CD14-positive monocyte (primary cell): ENCODE results near the gene SPATS2. TPM values are rescaled to one million over a fixed set of nuclear protein-coding genes. Genes with fewer than 3 reads are reported as not detected.

Experiments
- DNase-seq, 3 donors: peaks; one replicate each; pipeline ENCODE4 v3.0.0-alpha.2; 2011 to 2022
- H2AFZ ChIP-seq: 2 replicates; pipeline ENCODE4 v1.6.0; 2012; ENCODE audit warnings: mild to moderate bottlenecking, low read depth, low read length, inconsistent platforms; ENCODE audit not compliant: insufficient read depth, poor library complexity, severe bottlenecking
- H3K27ac ChIP-seq, 2 donors: 1 replicate in 1 of 2; 2 replicates in 1 of 2; pipeline ENCODE4 v1.5.1; 2012 to 2013; ENCODE audit warnings: low read length in 2 of 2, control low read depth in 1 of 2, inconsistent platforms in 1 of 2, low read depth in 1 of 2, mild to moderate bottlenecking in 1 of 2
- H3K27me3 ChIP-seq, 2 donors: one replicate each; pipeline versions ENCODE4 v1.6.0 to v1.6.1; 2011 to 2013; ENCODE audit warnings: low read length in 2 of 2; ENCODE audit not compliant: control insufficient read depth in 2 of 2, insufficient read depth in 2 of 2
- H3K36me3 ChIP-seq, 2 donors: replicated peaks in 1 of 2; 1 replicate in 1 of 2; 2 replicates in 1 of 2; pipeline versions ENCODE4 v1.5.1 to v1.6.1; 2012 to 2013; ENCODE audit warnings: low read length in 2 of 2, control low read depth in 1 of 2, inconsistent platforms in 1 of 2, mild to moderate bottlenecking in 1 of 2; ENCODE audit not compliant: insufficient read depth in 2 of 2, control insufficient read depth in 1 of 2
- H3K4me1 ChIP-seq, 2 donors: 1 replicate in 1 of 2; 2 replicates in 1 of 2; pipeline versions ENCODE4 v1.5.1 to v1.6.1; 2012 to 2013; ENCODE audit warnings: low read length in 2 of 2, control low read depth in 1 of 2, inconsistent platforms in 1 of 2, mild to moderate bottlenecking in 1 of 2, moderate library complexity in 1 of 2; ENCODE audit not compliant: insufficient read depth in 2 of 2, control insufficient read depth in 1 of 2
- H3K4me2 ChIP-seq: replicated peaks from 2 replicates; pipeline ENCODE3; 2012; ENCODE audit warnings: low read length, moderate library complexity, mild to moderate bottlenecking; ENCODE audit not compliant: poor library complexity, severe bottlenecking; ENCODE audit errors: extremely low read depth
- H3K4me3 ChIP-seq, 3 experiments: fragments of 200-600 bp in 1 of 3; sonication (generic) in 1 of 3; replicated peaks in 1 of 3; 1 replicate in 2 of 3; 2 replicates in 1 of 3; pipeline ENCODE4 v1.5.1; 2011 to 2013; ENCODE audit warnings: low read length in 3 of 3, mild to moderate bottlenecking in 3 of 3, control low read depth in 2 of 3, low read depth in 2 of 3, inconsistent platforms in 1 of 3, moderate library complexity in 1 of 3
- H3K79me2 ChIP-seq: 2 replicates; pipeline ENCODE4 v1.6.0; 2012; ENCODE audit warnings: mild to moderate bottlenecking, control low read depth, inconsistent platforms, low read length, moderate library complexity; ENCODE audit not compliant: insufficient read depth
- H3K9ac ChIP-seq: 2 replicates; pipeline ENCODE4 v1.6.0; 2017; ENCODE audit warnings: low read length, mild to moderate bottlenecking; ENCODE audit not compliant: insufficient read depth, poor library complexity, severe bottlenecking
- H3K9me3 ChIP-seq, 2 donors: replicated peaks in 1 of 2; 1 replicate in 1 of 2; 2 replicates in 1 of 2; pipeline versions ENCODE4 v1.5.1 to v1.6.1; 2012 to 2013; ENCODE audit warnings: low read length in 2 of 2, control low read depth in 1 of 2; ENCODE audit not compliant: control insufficient read depth in 1 of 2, insufficient read depth in 1 of 2
- H4K20me1 ChIP-seq: 2 replicates; pipeline ENCODE4 v1.6.0; 2012; ENCODE audit warnings: mild to moderate bottlenecking, low read length, control low read depth, moderate library complexity; ENCODE audit not compliant: insufficient read depth
- H3K27ac Mint-ChIP-seq, 7 donors: one replicate each; pipeline ENCODE4 v1.8.0; 2020; ENCODE audit warnings: mild to moderate bottlenecking in 7 of 7, mixed read lengths in 7 of 7, moderate library complexity in 6 of 7, inconsistent platforms in 2 of 7
- H3K27me3 Mint-ChIP-seq, 3 donors: one replicate each; pipeline ENCODE4 v1.8.0; 2021 to 2022; ENCODE audit warnings: low read depth in 3 of 3, mild to moderate bottlenecking in 3 of 3, mixed read lengths in 3 of 3, moderate library complexity in 3 of 3, inconsistent platforms in 1 of 3
- H3K36me3 Mint-ChIP-seq, 2 donors: one replicate each; pipeline ENCODE4 v1.8.0; 2020; ENCODE audit warnings: mixed read lengths in 2 of 2, inconsistent platforms in 1 of 2, mild to moderate bottlenecking in 1 of 2
- H3K4me1 Mint-ChIP-seq: one replicate; pipeline ENCODE4 v1.8.0; 2020; ENCODE audit warnings: mild to moderate bottlenecking, mixed read lengths
- H3K4me3 Mint-ChIP-seq, 2 donors: one replicate each; pipeline ENCODE4 v1.8.0; 2020; ENCODE audit warnings: mild to moderate bottlenecking in 2 of 2, mixed read lengths in 2 of 2, moderate library complexity in 1 of 2
- H3K9me3 Mint-ChIP-seq, 7 donors: one replicate each; pipeline ENCODE4 v1.8.0; 2020 to 2022; ENCODE audit warnings: mixed read lengths in 7 of 7, mild to moderate bottlenecking in 6 of 7, moderate library complexity in 6 of 7, inconsistent platforms in 2 of 7
- WGBS: methylation state at CpG from one replicate; pipeline ENCODE4 v1.1.5; 2013; ENCODE audit warnings: missing lambda C conversion rate; ENCODE audit not compliant: insufficient coverage; 5-methylcytosine and 5-hydroxymethylcytosine counted together
- intact Hi-C, 2 donors: fragments of 100-400 bp; cut with micrococcal nuclease; formaldehyde crosslinking; loops; one replicate each; pipeline versions ENCODE4 v1.15.0 to v1.15.1; 2023
- polyA plus RNA-seq, 3 donors: library from polyadenylated mRNA; depleted of rRNA in 1 of 3; unstranded in 2 of 3; stranded (reverse) in 1 of 3; fragments of 300-500 nt in 2 of 3; fragments of >200 nt in 1 of 3; fragmentation: Illumina TruSeq in 2 of 3; gene quantifications; 1 replicate in 2 of 3; 2 replicates in 1 of 3; pipeline ENCODE4 v1.2.3, GENCODE V29; 2012 to 2021
- TF ChIP-seq, protein P1 (sequence below): fragments of 200-600 bp; IDR thresholded peaks from one replicate; pipeline ENCODE4 v1.8.0; 2022; ENCODE audit warnings: antibody characterized with exemption, mild to moderate bottlenecking

The SPATS2 gene
- polyA plus RNA-seq, 3 donors, result 1.1 to 3.2 (median 1.8) TPM

DNA sequence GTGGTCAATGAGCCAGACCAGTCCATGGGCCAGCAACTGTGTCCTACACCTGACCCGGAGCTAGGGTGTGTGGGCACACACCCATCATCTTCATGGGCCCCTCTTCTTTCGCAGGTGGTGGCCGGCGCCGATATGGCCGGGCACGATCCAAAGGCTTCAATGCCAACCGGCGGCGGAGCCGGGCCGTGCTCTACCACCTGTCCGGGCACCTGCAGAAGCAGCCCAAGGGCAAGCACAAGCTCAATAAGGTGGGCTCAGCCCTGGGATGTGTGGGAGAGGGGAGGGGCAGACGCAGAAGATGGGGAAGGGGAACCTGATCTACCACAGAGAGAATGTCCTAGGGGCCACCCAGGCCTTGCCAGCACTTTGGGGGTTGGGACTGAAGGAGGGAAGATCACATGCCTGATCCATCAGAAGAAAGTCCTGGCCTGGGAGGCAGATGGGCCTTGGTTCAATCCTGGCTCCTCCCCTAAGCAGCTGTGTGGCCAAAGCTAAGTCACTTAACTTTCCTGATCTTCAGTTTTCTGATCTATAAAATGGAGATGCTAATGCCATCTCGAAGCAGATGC is 175.4 kb downstream of the SPATS2 start:
- Histone ChIP-seq H3K27me3 (peaks cover 3 to 69% of the 10 kb centered on the region in 2 donors), H3K79me2 (no peaks in the 10 kb centered on the region), H3K9me3 (peaks cover 0 to 5% of the 10 kb centered on the region in 2 donors), H3K9ac (no peak overlapping the region), H3K4me2 (no peak overlapping the region), H3K4me3 (no peak overlapping the region), H4K20me1 (peaks cover 13% of the 10 kb centered on the region), H3K27ac (no peak overlapping the region), H3K36me3 (no peaks in the 10 kb centered on the region), H3K4me1 (peaks cover 14 to 20% of the 10 kb centered on the region in 2 donors), H2AFZ (no peak overlapping the region)
- peaks cover 8 to 14% of the 10 kb centered on the region in 2 donors for H3K36me3 Mint-ChIP-seq
- no peak overlapping the region for H3K4me3 Mint-ChIP-seq
- H3K27ac Mint-ChIP-seq, result no peak overlapping the region
- H3K4me1 Mint-ChIP-seq, result peaks cover 17% of the 10 kb centered on the region
- H3K27me3 Mint-ChIP-seq, result peaks cover 58 to 88% (median 63%) of the 10 kb centered on the region in 3 donors
- no peak for DNase-seq
- 96% methylated on average over 13 of the region's 15 CpGs for whole genome bisulfite sequencing
- intact Hi-C loops, result no loop called here
- peaks cover 0 to 6% (median 2%) of the 10 kb centered on the region in 7 donors for H3K9me3 Mint-ChIP-seq
- TF ChIP-seq, protein P1, sequence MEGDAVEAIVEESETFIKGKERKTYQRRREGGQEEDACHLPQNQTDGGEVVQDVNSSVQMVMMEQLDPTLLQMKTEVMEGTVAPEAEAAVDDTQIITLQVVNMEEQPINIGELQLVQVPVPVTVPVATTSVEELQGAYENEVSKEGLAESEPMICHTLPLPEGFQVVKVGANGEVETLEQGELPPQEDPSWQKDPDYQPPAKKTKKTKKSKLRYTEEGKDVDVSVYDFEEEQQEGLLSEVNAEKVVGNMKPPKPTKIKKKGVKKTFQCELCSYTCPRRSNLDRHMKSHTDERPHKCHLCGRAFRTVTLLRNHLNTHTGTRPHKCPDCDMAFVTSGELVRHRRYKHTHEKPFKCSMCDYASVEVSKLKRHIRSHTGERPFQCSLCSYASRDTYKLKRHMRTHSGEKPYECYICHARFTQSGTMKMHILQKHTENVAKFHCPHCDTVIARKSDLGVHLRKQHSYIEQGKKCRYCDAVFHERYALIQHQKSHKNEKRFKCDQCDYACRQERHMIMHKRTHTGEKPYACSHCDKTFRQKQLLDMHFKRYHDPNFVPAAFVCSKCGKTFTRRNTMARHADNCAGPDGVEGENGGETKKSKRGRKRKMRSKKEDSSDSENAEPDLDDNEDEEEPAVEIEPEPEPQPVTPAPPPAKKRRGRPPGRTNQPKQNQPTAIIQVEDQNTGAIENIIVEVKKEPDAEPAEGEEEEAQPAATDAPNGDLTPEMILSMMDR, result no peak

GRCh38 chr12:49543221-49543913 is 176.1 kb downstream of the SPATS2 start:
- Histone ChIP-seq H2AFZ (no peak overlapping the region), H3K4me3 (no peak overlapping the region), H3K27me3 (peaks cover 3 to 72% of the 10 kb centered on the region in 2 donors), H4K20me1 (peaks cover 13% of the 10 kb centered on the region), H3K27ac (no peak overlapping the region), H3K36me3 (no peaks in the 10 kb centered on the region), H3K9ac (no peak overlapping the region), H3K4me1 (peaks cover 10 to 14% of the 10 kb centered on the region in 2 donors), H3K79me2 (no peaks in the 10 kb centered on the region), H3K4me2 (no peak overlapping the region), H3K9me3 (peaks cover 0 to 5% of the 10 kb centered on the region in 2 donors)
- Mint-ChIP-seq H3K27me3 (peaks cover 65 to 89% (median 69%) of the 10 kb centered on the region in 3 donors), H3K9me3 (peaks cover 0 to 6% (median 2%) of the 10 kb centered on the region in 7 donors), H3K4me1 (peaks cover 14% of the 10 kb centered on the region), H3K27ac (peak overlapping the region in 1 of 7 donors; percentile 33), H3K4me3 (no peak overlapping the region), H3K36me3 (peaks cover 8 to 17% of the 10 kb centered on the region in 2 donors)
- no peak for DNase-seq
- WGBS, result 71% methylated on average over 19 of the region's 20 CpGs
- intact Hi-C loops, result no loop called here
- TF ChIP-seq, protein P1, result no peak
